Measurements from ENCODE around the gene SNTG2. TPM values are rescaled to one million over a fixed set of nuclear protein-coding genes. Genes with fewer than 3 reads are reported as not detected.

Gene SNTG2
- total and polyA plus RNA-seq, 2 donors (not counting 3 experiments of a cell fraction or from before 2014, with no cell fraction given): not detected

- FAIRE-seq (no peak), DNase-seq (ENCODE audit: low read depth, low spot score) (no peak)
- Histone ChIP-seq H3K36me3 (ENCODE audit: control insufficient read depth in 2 of 2, extremely low read depth in 1 of 2, insufficient read depth in 2 of 2, low read length in 2 of 2) (no peaks in the 10 kb centered on the region), H3K4me3 (replicated peaks in 1 of 3; ENCODE audit: insufficient read depth in 1 of 3, low read depth in 1 of 3, low read length in 3 of 3) (no peak overlapping the region), H4K20me1 (replicated peaks; ENCODE audit: control insufficient read depth, extremely low read depth, insufficient read depth, low read length) (no peaks in the 10 kb centered on the region), H3K27ac (ENCODE audit: insufficient read depth, low read depth, low read length) (no peak overlapping the region), H3K27me3 (ENCODE audit: control insufficient read depth in 2 of 2, insufficient read depth in 2 of 2, low read length in 2 of 2) (no peaks in the 10 kb centered on the region), H2AFZ (ENCODE audit: low read depth, low read length) (no peak overlapping the region), H3K9me3 (replicated peaks; ENCODE audit: control insufficient read depth, insufficient read depth, low read length) (no peaks in the 10 kb centered on the region), H3K9ac (replicated peaks; ENCODE audit: extremely low read depth, insufficient read depth, low read length) (no peak overlapping the region), H3K79me2 (ENCODE audit: control insufficient read depth, insufficient read depth, low read length) (no peaks in the 10 kb centered on the region), H3K9me1 (replicated peaks; ENCODE audit: control insufficient read depth, extremely low read depth, insufficient read depth, low read length) (no peaks in the 10 kb centered on the region), H3K4me2 (ENCODE audit: insufficient read depth, low read length) (no peak overlapping the region), H3K4me1 (ENCODE audit: control insufficient read depth, extremely low read depth, insufficient read depth, low read length) (no peaks in the 10 kb centered on the region)
- no TSS peak for BruUV-seq (replicated peaks)
- no peak for TF ChIP-seq POLR2A (IDR thresholded peaks at IDR 0.05; ENCODE audit: low read depth, low read length)
- no peak for TF ChIP-seq EZH2 (IDR thresholded peaks at IDR 0.05; ENCODE audit: borderline replicate concordance, low read depth, low read length, severe bottlenecking)
- no peak for TF ChIP-seq POLR2AphosphoS5 (IDR thresholded peaks at IDR 0.05; ENCODE audit: insufficient read depth, low read depth, low read length)
- TF ChIP-seq FOS (IDR thresholded peaks at IDR 0.05; ENCODE audit: borderline replicate concordance, insufficient read depth, low read length): no peak
- TF ChIP-seq, protein P1, sequence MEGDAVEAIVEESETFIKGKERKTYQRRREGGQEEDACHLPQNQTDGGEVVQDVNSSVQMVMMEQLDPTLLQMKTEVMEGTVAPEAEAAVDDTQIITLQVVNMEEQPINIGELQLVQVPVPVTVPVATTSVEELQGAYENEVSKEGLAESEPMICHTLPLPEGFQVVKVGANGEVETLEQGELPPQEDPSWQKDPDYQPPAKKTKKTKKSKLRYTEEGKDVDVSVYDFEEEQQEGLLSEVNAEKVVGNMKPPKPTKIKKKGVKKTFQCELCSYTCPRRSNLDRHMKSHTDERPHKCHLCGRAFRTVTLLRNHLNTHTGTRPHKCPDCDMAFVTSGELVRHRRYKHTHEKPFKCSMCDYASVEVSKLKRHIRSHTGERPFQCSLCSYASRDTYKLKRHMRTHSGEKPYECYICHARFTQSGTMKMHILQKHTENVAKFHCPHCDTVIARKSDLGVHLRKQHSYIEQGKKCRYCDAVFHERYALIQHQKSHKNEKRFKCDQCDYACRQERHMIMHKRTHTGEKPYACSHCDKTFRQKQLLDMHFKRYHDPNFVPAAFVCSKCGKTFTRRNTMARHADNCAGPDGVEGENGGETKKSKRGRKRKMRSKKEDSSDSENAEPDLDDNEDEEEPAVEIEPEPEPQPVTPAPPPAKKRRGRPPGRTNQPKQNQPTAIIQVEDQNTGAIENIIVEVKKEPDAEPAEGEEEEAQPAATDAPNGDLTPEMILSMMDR (IDR thresholded peaks at IDR 0.05; ENCODE audit: extremely low read depth in 1 of 2, insufficient read depth in 1 of 2, low read depth in 1 of 2, low read length in 2 of 2): no peak
- POLR2A ChIA-PET: no interaction called here
- dilution Hi-C loops (cut with MboI; ENCODE audit: extremely low pct_ligation_motif_present, low sequenced_read_pairs): no loop called here
- CTCF ChIA-PET: no interaction called here
- intact Hi-C loops (cut with micrococcal nuclease): no loop called here
These were observed 390.9 kb downstream of the SNTG2 start for GRCh38 chr2:1341404-1342120.

DNA sequence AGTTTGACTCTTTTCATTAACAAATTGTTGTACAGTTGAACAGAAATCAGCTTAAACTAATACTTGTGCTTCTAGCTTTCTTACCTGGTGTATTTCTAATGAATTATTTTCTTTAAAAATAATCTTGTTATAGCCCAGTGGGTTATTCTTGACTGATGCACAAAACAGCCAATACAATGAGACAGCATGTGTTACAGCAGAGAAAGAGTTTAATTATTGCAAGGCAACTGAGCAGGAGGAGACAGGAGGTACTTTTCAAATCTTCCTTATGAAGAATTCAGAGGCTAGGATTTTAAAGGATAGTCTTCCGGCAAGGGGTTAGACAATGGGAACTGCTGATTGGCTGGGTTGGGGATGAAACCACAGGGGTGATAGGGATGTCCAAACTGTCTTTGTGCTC lies 398.1 kb downstream of the SNTG2 start:
- TF ChIP-seq, protein P1 (IDR thresholded peaks at IDR 0.05; ENCODE audit: extremely low read depth in 1 of 2, insufficient read depth in 1 of 2, low read depth in 1 of 2, low read length in 2 of 2): no peak
- no peak for TF ChIP-seq EZH2 (IDR thresholded peaks at IDR 0.05; ENCODE audit: borderline replicate concordance, low read depth, low read length, severe bottlenecking)
- TF ChIP-seq POLR2AphosphoS5 (IDR thresholded peaks at IDR 0.05; ENCODE audit: insufficient read depth, low read depth, low read length): no peak
- no peak for TF ChIP-seq JUN (IDR thresholded peaks at IDR 0.05; ENCODE audit: borderline replicate concordance, insufficient read depth, insufficient read length, low read depth)
- TF ChIP-seq, protein P2, sequence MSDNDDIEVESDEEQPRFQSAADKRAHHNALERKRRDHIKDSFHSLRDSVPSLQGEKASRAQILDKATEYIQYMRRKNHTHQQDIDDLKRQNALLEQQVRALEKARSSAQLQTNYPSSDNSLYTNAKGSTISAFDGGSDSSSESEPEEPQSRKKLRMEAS (IDR thresholded peaks at IDR 0.05; ENCODE audit: insufficient read depth, insufficient read length): no peak
- TF ChIP-seq MYC (IDR thresholded peaks at IDR 0.05; ENCODE audit: low read depth, low read length): no peak
- H3K4me1 ChIP-seq (ENCODE audit: control insufficient read depth, extremely low read depth, insufficient read depth, low read length): no peaks in the 10 kb centered on the region
- H2AFZ ChIP-seq (ENCODE audit: low read depth, low read length): no peak overlapping the region
- dilution Hi-C loops (cut with MboI; ENCODE audit: extremely low pct_ligation_motif_present, low sequenced_read_pairs): no loop called here
- no TSS peak for BruUV-seq (replicated peaks)
- ChIA-PET POLR2A (no interaction called here), CTCF (no interaction called here)
- H4K20me1 ChIP-seq (replicated peaks; ENCODE audit: control insufficient read depth, extremely low read depth, insufficient read depth, low read length): no peaks in the 10 kb centered on the region
- DNase-seq (ENCODE audit: low read depth, low spot score) (no peak), FAIRE-seq (no peak)
- H3K9me1 ChIP-seq (replicated peaks; ENCODE audit: control insufficient read depth, extremely low read depth, insufficient read depth, low read length): no peaks in the 10 kb centered on the region
- intact Hi-C loops (cut with micrococcal nuclease): no loop called here
- no peaks in the 10 kb centered on the region for H3K27me3 ChIP-seq (ENCODE audit: control insufficient read depth in 2 of 2, insufficient read depth in 2 of 2, low read length in 2 of 2)
- no peak overlapping the region for H3K27ac ChIP-seq (ENCODE audit: insufficient read depth, low read depth, low read length)
- peaks cover 16% of the 10 kb centered on the region for H3K9me3 ChIP-seq (replicated peaks; ENCODE audit: control insufficient read depth, insufficient read depth, low read length)
- no peak overlapping the region for H3K9ac ChIP-seq (replicated peaks; ENCODE audit: extremely low read depth, insufficient read depth, low read length)
- H3K4me3 ChIP-seq (replicated peaks in 1 of 3; ENCODE audit: insufficient read depth in 1 of 3, low read depth in 1 of 3, low read length in 3 of 3): no peak overlapping the region
- H3K36me3 ChIP-seq (ENCODE audit: control insufficient read depth in 2 of 2, extremely low read depth in 1 of 2, insufficient read depth in 2 of 2, low read length in 2 of 2): no peaks in the 10 kb centered on the region
- no peak overlapping the region for H3K4me2 ChIP-seq (ENCODE audit: insufficient read depth, low read length)
- no peaks in the 10 kb centered on the region for H3K79me2 ChIP-seq (ENCODE audit: control insufficient read depth, insufficient read depth, low read length)
